Endothelial cell (in vitro differentiated cells): ENCODE results near the gene LYZ. TPM values are rescaled to one million over a fixed set of nuclear protein-coding genes. Genes with fewer than 3 reads are reported as not detected.

Experiments
- DNase-seq: peaks from one replicate; pipeline ENCODE4 v3.0.0; 2021; ENCODE audit warnings: low spot score
- H3K27ac Mint-ChIP-seq: one replicate; pipeline ENCODE4 v1.8.0; 2021; ENCODE audit warnings: mixed read lengths, inconsistent platforms; ENCODE audit not compliant: unreplicated experiment
- H3K27me3 Mint-ChIP-seq: one replicate; pipeline ENCODE4 v1.8.0; 2021; ENCODE audit warnings: mild to moderate bottlenecking, moderate library complexity, mixed read lengths, inconsistent platforms; ENCODE audit not compliant: unreplicated experiment
- H3K36me3 Mint-ChIP-seq: one replicate; pipeline ENCODE4 v1.8.0; 2021; ENCODE audit warnings: mild to moderate bottlenecking, low read depth, mixed read lengths, inconsistent platforms; ENCODE audit not compliant: unreplicated experiment
- H3K4me1 Mint-ChIP-seq: one replicate; pipeline ENCODE4 v1.8.0; 2021; ENCODE audit warnings: mild to moderate bottlenecking, mixed read lengths, inconsistent platforms; ENCODE audit not compliant: unreplicated experiment
- H3K4me3 Mint-ChIP-seq: one replicate; pipeline ENCODE4 v1.8.0; 2021; ENCODE audit warnings: mild to moderate bottlenecking, mixed read lengths, inconsistent platforms; ENCODE audit not compliant: unreplicated experiment
- H3K9me3 Mint-ChIP-seq: one replicate; pipeline ENCODE4 v1.8.0; 2021; ENCODE audit warnings: mixed read lengths, inconsistent platforms; ENCODE audit not compliant: unreplicated experiment
- total RNA-seq: library from RNA; stranded (reverse); fragmentation: NEBNext Ultra II Directional; extraction: Animal tissue kit (Norgen Biotek cat#: 25700); gene quantifications from one replicate; pipeline ENCODE4 v1.2.1, GENCODE V29; 2021; ENCODE audit not compliant: unreplicated experiment
- TF ChIP-seq, protein P1 (sequence below): fragments of 200-600 bp; sonication (generic); IDR thresholded peaks from one replicate; pipeline ENCODE4 v1.5.0; 2021; ENCODE audit warnings: antibody characterized with exemption; ENCODE audit not compliant: unreplicated experiment

Gene LYZ
- total RNA-seq, 1 donor from 2014 or later, result 3.6 TPM

DNA sequence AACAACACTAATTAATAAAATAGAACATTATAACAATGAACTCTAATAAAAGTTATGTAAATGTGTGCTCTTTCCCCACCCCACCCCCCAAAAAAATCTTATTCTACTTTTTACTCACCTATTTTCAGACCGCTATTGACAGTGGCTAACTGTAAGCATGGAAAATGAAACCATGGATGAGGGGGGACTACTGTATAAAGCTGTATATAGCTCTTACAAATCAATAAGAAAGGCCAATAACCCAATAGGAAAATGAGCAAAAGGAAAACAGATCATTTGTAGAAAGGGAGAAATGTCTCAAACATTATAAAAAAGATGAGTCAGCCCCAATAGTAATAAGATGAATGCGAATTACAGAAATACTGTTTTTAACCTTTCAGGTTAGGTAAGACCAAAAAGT lies 38.7 kb downstream of the LYZ start:
- TF ChIP-seq, protein P1, sequence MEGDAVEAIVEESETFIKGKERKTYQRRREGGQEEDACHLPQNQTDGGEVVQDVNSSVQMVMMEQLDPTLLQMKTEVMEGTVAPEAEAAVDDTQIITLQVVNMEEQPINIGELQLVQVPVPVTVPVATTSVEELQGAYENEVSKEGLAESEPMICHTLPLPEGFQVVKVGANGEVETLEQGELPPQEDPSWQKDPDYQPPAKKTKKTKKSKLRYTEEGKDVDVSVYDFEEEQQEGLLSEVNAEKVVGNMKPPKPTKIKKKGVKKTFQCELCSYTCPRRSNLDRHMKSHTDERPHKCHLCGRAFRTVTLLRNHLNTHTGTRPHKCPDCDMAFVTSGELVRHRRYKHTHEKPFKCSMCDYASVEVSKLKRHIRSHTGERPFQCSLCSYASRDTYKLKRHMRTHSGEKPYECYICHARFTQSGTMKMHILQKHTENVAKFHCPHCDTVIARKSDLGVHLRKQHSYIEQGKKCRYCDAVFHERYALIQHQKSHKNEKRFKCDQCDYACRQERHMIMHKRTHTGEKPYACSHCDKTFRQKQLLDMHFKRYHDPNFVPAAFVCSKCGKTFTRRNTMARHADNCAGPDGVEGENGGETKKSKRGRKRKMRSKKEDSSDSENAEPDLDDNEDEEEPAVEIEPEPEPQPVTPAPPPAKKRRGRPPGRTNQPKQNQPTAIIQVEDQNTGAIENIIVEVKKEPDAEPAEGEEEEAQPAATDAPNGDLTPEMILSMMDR, result no peak
- DNase-seq, result no peak
- H3K27ac Mint-ChIP-seq, result no peak overlapping the region
- H3K27me3 Mint-ChIP-seq, result no peaks in the 10 kb centered on the region
- no peaks in the 10 kb centered on the region for H3K9me3 Mint-ChIP-seq
- H3K36me3 Mint-ChIP-seq, result no peaks in the 10 kb centered on the region
- H3K4me3 Mint-ChIP-seq, result no peak overlapping the region
- no peaks in the 10 kb centered on the region for H3K4me1 Mint-ChIP-seq

DNA sequence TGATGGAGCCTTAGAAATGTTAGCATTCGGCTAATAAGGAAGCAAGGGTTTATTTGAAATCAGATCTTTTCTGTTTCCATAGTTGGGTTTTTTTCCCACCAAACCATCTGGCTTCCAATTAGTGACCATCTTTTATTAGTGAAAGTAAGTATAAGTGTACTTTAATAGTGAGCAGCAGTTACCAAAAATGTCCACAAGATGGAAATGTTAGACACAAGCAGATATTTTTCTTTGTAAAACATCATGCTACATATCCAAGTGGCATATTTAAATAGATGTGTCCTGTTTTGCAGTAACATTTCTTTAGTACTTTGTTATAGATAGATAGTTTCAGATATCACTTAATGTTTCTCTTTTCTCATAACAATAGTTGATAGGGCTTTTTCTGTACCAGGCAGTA lies 40.2 kb downstream of the LYZ start:
- Mint-ChIP-seq H3K4me1 (no peaks in the 10 kb centered on the region), H3K9me3 (no peaks in the 10 kb centered on the region), H3K27me3 (no peaks in the 10 kb centered on the region)

DNA sequence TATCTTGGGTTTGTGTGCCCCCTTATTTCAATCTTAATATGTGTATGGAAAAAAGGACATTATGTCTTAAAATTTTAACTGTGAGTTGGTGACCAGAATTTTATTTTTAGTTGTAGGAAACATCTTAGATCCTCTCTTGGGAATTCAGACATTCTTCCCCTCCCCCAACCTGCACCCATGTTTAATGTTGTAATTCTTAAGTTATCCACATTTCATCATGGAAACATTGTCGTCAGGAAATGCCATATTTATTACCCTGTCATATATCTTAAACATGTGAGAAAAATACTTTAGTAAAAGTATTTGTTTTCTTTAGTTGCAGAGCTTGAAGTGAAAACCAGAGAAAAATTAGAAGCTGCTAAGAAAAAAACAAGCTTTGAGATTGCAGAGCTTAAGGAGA lies 41.6 kb downstream of the LYZ start:
- Mint-ChIP-seq H3K4me1 (no peaks in the 10 kb centered on the region), H3K27me3 (no peaks in the 10 kb centered on the region), H3K36me3 (no peaks in the 10 kb centered on the region), H3K4me3 (no peak overlapping the region), H3K9me3 (no peaks in the 10 kb centered on the region), H3K27ac (no peak overlapping the region)
- TF ChIP-seq, protein P1, result no peak
- DNase-seq, result no peak

More for the DNA sequence above, 40.2 kb downstream of the LYZ start:
- TF ChIP-seq, protein P1, result peak; percentile 63
- no peak for DNase-seq
- Mint-ChIP-seq H3K27ac (no peak overlapping the region), H3K36me3 (no peaks in the 10 kb centered on the region), H3K4me3 (no peak overlapping the region)

DNA sequence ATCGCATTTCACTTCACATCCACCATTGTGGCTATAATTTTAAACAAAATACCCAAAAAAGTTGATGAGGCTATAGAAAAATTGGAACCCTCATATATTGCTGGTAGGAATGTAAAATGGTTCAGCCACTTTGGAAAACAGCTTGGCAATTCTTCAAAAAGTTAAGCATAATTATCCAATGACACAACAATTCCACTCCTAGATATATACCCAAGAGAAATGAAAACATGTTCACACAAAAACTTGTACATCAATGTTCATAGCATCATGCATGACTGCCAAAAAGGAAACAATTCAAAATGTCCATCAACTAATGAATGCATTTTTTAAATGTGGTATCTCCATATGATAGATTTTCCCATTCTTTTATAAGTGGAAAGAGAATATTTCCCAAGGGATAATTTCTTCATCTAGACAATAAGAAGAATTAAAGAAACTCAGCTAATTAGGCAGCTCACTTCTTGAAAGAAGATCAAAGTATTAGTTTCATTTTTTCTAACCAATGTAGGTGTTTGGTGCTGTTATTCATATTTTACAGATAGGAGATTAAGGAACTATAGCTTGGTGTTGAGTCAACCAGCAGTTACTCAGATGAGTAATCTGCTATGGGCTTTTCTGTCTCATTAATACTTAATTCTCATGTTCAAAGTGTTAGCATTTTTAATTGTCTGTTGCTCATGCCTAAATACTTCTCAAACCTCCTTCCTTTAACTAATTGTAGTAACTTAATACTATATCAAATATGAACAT lies 44.2 kb downstream of the LYZ start:
- H3K4me3 Mint-ChIP-seq, result no peak overlapping the region
- TF ChIP-seq, protein P1, result no peak
- no peak for DNase-seq
- no peaks in the 10 kb centered on the region for H3K4me1 Mint-ChIP-seq
- no peaks in the 10 kb centered on the region for H3K27me3 Mint-ChIP-seq
- H3K27ac Mint-ChIP-seq, result no peak overlapping the region
- peaks cover 1% of the 10 kb centered on the region for H3K36me3 Mint-ChIP-seq
- H3K9me3 Mint-ChIP-seq, result no peaks in the 10 kb centered on the region

DNA sequence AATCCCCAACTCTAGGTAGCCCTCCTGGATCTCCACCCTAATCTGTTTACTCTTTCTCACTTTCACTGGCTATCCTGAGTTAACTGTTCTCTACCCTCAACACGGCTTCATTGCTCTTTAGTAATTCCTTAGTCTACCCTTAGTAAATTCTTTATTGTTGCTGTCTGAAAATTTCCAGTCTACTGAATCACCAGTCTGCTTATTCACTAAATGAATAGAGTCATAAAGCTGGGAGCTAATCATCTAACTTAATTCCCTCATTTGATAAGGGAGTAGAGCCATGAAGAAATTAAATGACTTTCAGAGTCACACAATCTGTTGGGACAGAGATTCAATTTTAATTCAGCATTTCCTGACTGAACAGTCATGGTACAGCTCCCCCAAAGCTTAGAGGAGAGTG lies 47.9 kb downstream of the LYZ start:
- TF ChIP-seq, protein P1, result no peak
- Mint-ChIP-seq H3K4me3 (no peak overlapping the region), H3K27ac (no peak overlapping the region), H3K36me3 (peaks cover 4% of the 10 kb centered on the region), H3K9me3 (no peaks in the 10 kb centered on the region), H3K4me1 (no peaks in the 10 kb centered on the region), H3K27me3 (no peaks in the 10 kb centered on the region)
- no peak for DNase-seq
